ENCODE measurements around the gene SPRED2. TPM values are rescaled to one million over a fixed set of nuclear protein-coding genes. Genes with fewer than 3 reads are reported as not detected.
A peak's percentile ranks its signal among the peaks of the same experiment; 100 is the strongest.

The SPRED2 gene
- total RNA-seq, 1 donor from 2014 or later, result 43.9 TPM

DNA sequence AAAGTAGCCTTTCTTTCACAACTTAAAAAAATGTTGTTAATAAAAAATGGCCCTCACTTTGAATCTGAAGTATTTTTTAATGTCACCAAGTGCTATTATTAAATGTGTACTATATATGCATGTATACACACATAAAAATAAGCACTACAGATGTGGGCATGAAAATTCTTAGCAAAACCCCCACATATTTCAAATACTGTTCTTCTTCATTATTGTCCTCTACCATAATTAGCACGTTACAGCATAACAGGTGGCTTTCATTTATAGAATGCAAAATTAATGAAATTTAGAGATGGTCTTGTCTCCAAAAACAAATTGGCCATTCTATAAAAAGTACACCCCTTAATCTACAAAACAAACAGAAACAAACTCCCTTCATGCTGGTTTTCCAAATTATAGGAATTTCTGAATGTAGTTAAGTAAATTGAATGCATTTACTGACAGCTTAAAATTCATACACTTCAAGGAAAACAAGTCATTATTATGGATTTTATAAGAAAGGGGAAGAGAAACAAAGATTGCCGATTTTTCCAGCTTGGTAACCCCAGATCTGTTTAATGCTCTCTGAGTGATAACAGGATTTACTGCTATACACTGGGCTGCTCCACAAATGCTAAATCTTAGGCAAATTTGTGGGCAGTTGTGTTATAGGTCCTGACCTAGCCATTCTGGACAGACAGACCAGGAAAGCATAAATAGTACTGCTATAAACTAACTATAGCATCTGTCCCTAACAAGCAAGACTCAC lies 67.2 kb downstream of the SPRED2 start:
- intact Hi-C loops (cut with DNase I), result no loop called here
- Histone ChIP-seq H3K9me3 (no peaks in the 10 kb centered on the region), H3K4me3 (no peak overlapping the region), H3K27me3 (ENCODE audit: low read depth) (no peaks in the 10 kb centered on the region), H3K36me3 (no peaks in the 10 kb centered on the region), H3K27ac (no peak overlapping the region), H3K4me1 (peaks cover 49% of the 10 kb centered on the region)
- ATAC-seq (no peak), DNase-seq (no peak)
- TF ChIP-seq, protein P1, sequence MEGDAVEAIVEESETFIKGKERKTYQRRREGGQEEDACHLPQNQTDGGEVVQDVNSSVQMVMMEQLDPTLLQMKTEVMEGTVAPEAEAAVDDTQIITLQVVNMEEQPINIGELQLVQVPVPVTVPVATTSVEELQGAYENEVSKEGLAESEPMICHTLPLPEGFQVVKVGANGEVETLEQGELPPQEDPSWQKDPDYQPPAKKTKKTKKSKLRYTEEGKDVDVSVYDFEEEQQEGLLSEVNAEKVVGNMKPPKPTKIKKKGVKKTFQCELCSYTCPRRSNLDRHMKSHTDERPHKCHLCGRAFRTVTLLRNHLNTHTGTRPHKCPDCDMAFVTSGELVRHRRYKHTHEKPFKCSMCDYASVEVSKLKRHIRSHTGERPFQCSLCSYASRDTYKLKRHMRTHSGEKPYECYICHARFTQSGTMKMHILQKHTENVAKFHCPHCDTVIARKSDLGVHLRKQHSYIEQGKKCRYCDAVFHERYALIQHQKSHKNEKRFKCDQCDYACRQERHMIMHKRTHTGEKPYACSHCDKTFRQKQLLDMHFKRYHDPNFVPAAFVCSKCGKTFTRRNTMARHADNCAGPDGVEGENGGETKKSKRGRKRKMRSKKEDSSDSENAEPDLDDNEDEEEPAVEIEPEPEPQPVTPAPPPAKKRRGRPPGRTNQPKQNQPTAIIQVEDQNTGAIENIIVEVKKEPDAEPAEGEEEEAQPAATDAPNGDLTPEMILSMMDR (IDR thresholded peaks at IDR 0.05), result no peak

DNA sequence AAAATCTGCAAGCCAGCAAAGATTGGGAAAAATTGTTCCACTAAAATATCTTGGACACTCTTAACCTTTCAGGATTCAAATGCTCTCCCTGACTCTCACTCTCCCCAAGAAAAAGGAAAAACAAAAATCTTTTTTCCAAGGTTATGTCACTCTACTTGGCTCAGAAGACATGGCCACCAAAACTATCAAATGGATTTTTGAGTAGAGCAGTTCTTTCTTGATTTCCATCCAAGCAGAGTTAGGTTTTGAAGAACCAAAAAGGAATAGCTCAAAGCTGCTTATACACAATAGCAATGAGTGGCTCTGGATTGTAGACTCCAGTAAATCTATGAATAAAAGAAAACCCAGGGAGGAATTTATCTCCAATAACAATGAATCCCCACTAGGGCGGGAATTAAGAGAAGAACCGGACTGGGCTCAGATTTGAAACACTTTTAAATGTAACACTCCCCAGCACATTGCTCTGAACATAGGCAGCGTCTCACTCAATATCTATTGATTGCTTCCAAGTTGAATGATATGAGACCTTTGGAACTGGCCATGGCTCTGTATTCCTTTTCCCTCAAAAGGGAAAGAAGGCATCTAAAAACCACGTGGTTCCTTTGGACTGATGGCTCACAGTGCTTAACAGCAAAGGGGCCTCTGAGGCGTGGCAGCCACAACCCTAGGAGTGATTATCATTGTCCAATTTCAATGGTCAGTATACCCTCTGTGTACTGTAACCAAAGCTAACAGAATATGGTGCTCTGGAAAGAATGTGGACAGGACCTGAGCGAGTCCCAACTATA lies 68.3 kb downstream of the SPRED2 start:
- ATAC-seq (no peak), DNase-seq (no peak)
- H3K36me3 ChIP-seq, result no peaks in the 10 kb centered on the region
- H3K4me3 ChIP-seq, result no peak overlapping the region
- no peaks in the 10 kb centered on the region for H3K27me3 ChIP-seq (ENCODE audit: low read depth)
- TF ChIP-seq, protein P1 (IDR thresholded peaks at IDR 0.05), result no peak
- intact Hi-C loops (cut with DNase I), result no loop called here
- peaks cover 53% of the 10 kb centered on the region for H3K4me1 ChIP-seq
- no peaks in the 10 kb centered on the region for H3K9me3 ChIP-seq
- no peak overlapping the region for H3K27ac ChIP-seq

DNA sequence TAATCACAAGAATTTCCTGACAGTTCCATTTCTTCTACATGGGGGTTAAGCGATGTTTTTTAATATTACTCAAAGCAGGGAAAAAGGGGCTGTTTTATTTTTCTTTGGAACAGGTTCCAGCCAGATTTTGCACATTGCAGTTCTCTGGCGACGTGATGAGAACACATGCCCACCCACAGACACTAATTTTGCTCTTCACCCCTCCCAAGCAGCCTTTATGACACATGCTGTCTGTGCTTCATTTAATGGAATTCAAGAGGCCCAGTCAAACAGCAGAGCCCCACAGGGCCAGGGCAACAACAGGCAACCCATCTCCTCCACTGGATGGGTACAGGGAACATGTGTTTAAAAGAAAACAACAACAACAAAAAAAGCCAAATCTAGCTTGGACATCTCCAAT lies 70.8 kb downstream of the SPRED2 start:
- TF ChIP-seq, protein P1 (IDR thresholded peaks at IDR 0.05), result no peak
- no peak overlapping the region for H3K4me3 ChIP-seq
- ATAC-seq (no peak), DNase-seq (no peak)
- peaks cover 44% of the 10 kb centered on the region for H3K4me1 ChIP-seq
- no peaks in the 10 kb centered on the region for H3K9me3 ChIP-seq
- no peaks in the 10 kb centered on the region for H3K27me3 ChIP-seq (ENCODE audit: low read depth)
- intact Hi-C loops (cut with DNase I), result no loop called here
- H3K27ac ChIP-seq, result no peak overlapping the region
- no peaks in the 10 kb centered on the region for H3K36me3 ChIP-seq

DNA sequence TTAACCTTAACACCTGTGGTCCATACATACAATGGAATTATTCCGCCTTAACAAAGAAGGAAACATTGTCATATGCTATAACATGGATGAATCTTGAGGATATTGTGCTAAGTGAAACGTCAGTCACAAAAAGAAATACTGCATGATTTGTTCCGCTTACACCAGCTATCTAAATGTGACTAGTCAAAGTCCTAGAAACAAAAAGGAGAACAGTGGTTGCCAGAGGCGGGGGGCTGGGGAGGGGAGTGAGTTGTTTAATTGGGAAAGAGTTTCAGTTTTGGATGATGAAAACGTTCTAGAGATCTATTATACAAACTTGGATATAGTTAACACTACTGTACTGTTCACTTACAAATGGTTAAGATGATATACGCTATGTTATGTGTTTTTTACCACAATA lies 72.0 kb downstream of the SPRED2 start:
- intact Hi-C loops (cut with DNase I), result no loop called here
- Histone ChIP-seq H3K4me1 (peaks cover 32% of the 10 kb centered on the region), H3K4me3 (no peak overlapping the region), H3K36me3 (no peaks in the 10 kb centered on the region), H3K9me3 (no peaks in the 10 kb centered on the region), H3K27ac (no peak overlapping the region), H3K27me3 (ENCODE audit: low read depth) (no peaks in the 10 kb centered on the region)
- no peak for DNase-seq
- TF ChIP-seq, protein P1 (IDR thresholded peaks at IDR 0.05), result no peak
- ATAC-seq, result no peak

DNA sequence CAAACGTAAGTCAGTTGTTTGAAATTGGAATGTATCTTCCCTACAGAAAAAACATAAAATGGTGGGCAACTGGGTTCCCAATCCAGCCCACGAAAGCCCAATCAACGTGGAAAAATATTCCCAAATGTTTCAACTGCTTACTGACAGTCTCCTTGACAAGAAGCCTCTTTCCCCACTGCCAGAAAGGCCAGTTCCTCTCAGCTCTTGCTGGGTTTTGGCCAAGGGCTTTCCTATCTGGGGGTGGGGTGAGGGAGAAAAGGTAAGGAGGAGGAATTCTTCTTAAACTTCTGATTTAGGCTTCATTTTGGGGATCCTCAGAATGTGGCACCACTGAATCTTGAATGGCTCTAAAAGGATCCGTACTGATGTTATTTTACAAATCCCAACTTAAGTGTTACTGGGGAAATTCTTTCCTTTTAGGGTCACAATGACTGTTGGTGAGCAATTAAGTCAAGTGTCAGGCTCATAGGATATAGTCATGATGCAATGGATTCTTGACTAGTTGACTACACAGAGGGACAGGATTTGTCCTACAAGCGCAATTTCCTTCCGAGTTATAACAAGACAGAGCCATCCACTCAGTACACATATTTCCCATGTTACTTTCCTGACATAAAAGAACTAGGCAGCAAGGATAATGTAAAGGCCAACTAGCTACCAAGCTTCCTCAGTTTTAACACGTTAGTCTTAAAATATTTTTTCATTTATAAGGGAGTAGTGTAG lies 73.6 kb downstream of the SPRED2 start:
- peaks cover 34% of the 10 kb centered on the region for H3K4me1 ChIP-seq
- H3K27me3 ChIP-seq (ENCODE audit: low read depth), result no peaks in the 10 kb centered on the region
- intact Hi-C loops (cut with DNase I), result no loop called here
- no peak for DNase-seq
- H3K36me3 ChIP-seq, result no peaks in the 10 kb centered on the region
- no peak overlapping the region for H3K27ac ChIP-seq
- H3K4me3 ChIP-seq, result no peak overlapping the region
- no peaks in the 10 kb centered on the region for H3K9me3 ChIP-seq
- peak; percentile 41 to 67 for ATAC-seq
- TF ChIP-seq, protein P1 (IDR thresholded peaks at IDR 0.05), result no peak
